ENCODE data around the gene TNPO1.
"Not testable (repeated sequence)": the region's sequence is repeated elsewhere in the genome, so short reads cannot be mapped to it uniquely, and the experiment has no call there.

TNPO1 gene

GRCh38 chr5:72934953-72935725 lies 118.7 kb downstream of the TNPO1 start:
- DNase-seq (ENCODE audit: low read depth), result not testable (repeated sequence)

GRCh38 chr5:72936893-72937292 lies 120.4 kb downstream of the TNPO1 start:
- no peak for DNase-seq (ENCODE audit: low read depth)

- DNase-seq (ENCODE audit: low read depth), result no peak
These were observed 121.1 kb downstream of the TNPO1 start for GRCh38 chr5:72937517-72938061.

GRCh38 chr5:72938206-72938605 lies 121.7 kb downstream of the TNPO1 start:
- DNase-seq (ENCODE audit: low read depth), result no peak

GRCh38 chr5:72940082-72940481 lies 123.6 kb downstream of the TNPO1 start:
- no peak for DNase-seq (ENCODE audit: low read depth)

GRCh38 chr5:72943307-72943706 lies 126.8 kb downstream of the TNPO1 start:
- no peak for DNase-seq (ENCODE audit: low read depth)

GRCh38 chr5:72947498-72947897 lies 131.0 kb downstream of the TNPO1 start:
- DNase-seq (ENCODE audit: low read depth), result no peak

- no peak for DNase-seq (ENCODE audit: low read depth)
These were observed 133.0 kb downstream of the TNPO1 start for GRCh38 chr5:72949481-72949880.

- no peak for DNase-seq (ENCODE audit: low read depth)
These were observed 135.4 kb downstream of the TNPO1 start for GRCh38 chr5:72951671-72952468.

- no peak for DNase-seq (ENCODE audit: low read depth)
These were observed 137.9 kb downstream of the TNPO1 start for GRCh38 chr5:72954389-72954788.

- no peak for DNase-seq (ENCODE audit: low read depth)
These were observed 138.8 kb downstream of the TNPO1 start for GRCh38 chr5:72955143-72955767.

GRCh38 chr5:72955768-72956323 lies 139.4 kb downstream of the TNPO1 start, which contains the start of gene FCHO2:
Gene FCHO2, plus strand, starts transcription at chr5:72956041. Its CDS starts 56 bp downstream, at chr5:72956097.
- DNase-seq (ENCODE audit: low read depth), result peak; percentile 93

- no peak for DNase-seq (ENCODE audit: low read depth)
These were observed 140.1 kb downstream of the TNPO1 start for GRCh38 chr5:72956324-72957140.

- no peak for DNase-seq (ENCODE audit: low read depth)
These were observed 140.9 kb downstream of the TNPO1 start for GRCh38 chr5:72957337-72957736.

- no peak for DNase-seq (ENCODE audit: low read depth)
These were observed 142.8 kb downstream of the TNPO1 start for GRCh38 chr5:72959257-72959656.

Data from stimulated activated CD8-positive, alpha-beta memory T cell treated with anti-CD3 and anti-CD28 coated beads, Interleukin-12 subunit alpha, Interleukin-12 subunit beta, amount 100 ng/mL, for 4 hours (primary cell).